Fibroblast of villous mesenchyme (primary cell): ENCODE measurements around the gene CBX7. TPM values are rescaled to one million over a fixed set of nuclear protein-coding genes. Genes with fewer than 3 reads are reported as not detected.

ENCODE experiments used
- DNase-seq: peaks from one replicate; pipeline ENCODE4 v3.0.0-alpha.2; 2010; ENCODE audit warnings: low read depth
- H3K4me3 ChIP-seq: 2 replicates; pipeline ENCODE4 v1.5.1; 2011; ENCODE audit warnings: low read depth, mild to moderate bottlenecking, low read length
- CTCF ChIP-seq: IDR thresholded peaks from 2 replicates; pipeline ENCODE4 v1.5.1; 2012; ENCODE audit warnings: low read depth, mild to moderate bottlenecking, low read length; ENCODE audit not compliant: insufficient read depth
- total RNA-seq: library from RNA; depleted of rRNA; stranded (reverse); fragments of >200 nt; gene quantifications from 2 replicates; pipeline ENCODE4 v1.2.3, GENCODE V29; 2012

The CBX7 gene
- 3.9 and 5.2 TPM in 2 replicates for total RNA-seq

- peak within 1 kb of the TSS; percentile 68 for H3K4me3 ChIP-seq
- peak; percentile 86 for DNase-seq
- no peak for TF ChIP-seq CTCF
Measured at GRCh38 chr22:39152511-39153219, at the start of gene CBX7. Gene CBX7 (minus strand): TSS chr22:39152680. CDS start chr22:39152444, 236 bp downstream.

GRCh38 chr22:39197578-39197977 lies 45.1 kb upstream of the CBX7 start:
- no peak overlapping the region for H3K4me3 ChIP-seq
- no peak for TF ChIP-seq CTCF
- DNase-seq, result no peak

- DNase-seq, result no peak
- no peak for TF ChIP-seq CTCF
- no peak overlapping the region for H3K4me3 ChIP-seq
Measured at GRCh38 chr22:39194098-39194497, 41.6 kb upstream of the CBX7 start.

- TF ChIP-seq CTCF, result no peak
- no peak overlapping the region for H3K4me3 ChIP-seq
- no peak for DNase-seq
Measured at GRCh38 chr22:39188809-39189208, 36.3 kb upstream of the CBX7 start.

- no peak overlapping the region for H3K4me3 ChIP-seq
- TF ChIP-seq CTCF, result peak; percentile 49
- peak; percentile 77 for DNase-seq
Measured at GRCh38 chr22:39185601-39186012, 33.1 kb upstream of the CBX7 start.

GRCh38 chr22:39184586-39185577 lies 32.4 kb upstream of the CBX7 start:
- peak; percentile 39 for DNase-seq
- H3K4me3 ChIP-seq, result no peak overlapping the region
- no peak for TF ChIP-seq CTCF
